Measurements from ENCODE around the gene FMOD.
"Not testable (repeated sequence)": the region's sequence is repeated elsewhere in the genome, so short reads cannot be mapped to it uniquely, and the experiment has no call there.

Gene FMOD

DNA sequence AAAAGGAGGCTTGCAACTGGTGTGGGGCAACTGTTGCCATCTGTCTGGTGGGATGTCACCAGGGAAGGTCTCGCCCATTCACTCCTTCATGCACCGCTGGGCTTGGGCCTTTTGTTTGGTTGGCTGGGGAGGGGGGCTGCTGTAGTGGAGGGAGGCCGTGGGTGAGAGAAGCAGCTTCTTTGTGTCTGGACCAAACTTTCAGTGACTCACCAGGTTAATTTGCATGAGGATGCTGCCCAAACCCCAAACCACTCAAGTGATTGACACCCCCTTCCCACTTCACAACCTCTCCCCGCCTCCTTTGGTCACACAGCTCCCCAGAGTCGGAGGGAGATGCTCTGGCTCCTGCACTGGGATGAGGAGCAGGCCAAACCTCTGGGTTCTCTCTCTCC lies 25.9 kb downstream of the FMOD start:
- FAIRE-seq = no peak

DNA sequence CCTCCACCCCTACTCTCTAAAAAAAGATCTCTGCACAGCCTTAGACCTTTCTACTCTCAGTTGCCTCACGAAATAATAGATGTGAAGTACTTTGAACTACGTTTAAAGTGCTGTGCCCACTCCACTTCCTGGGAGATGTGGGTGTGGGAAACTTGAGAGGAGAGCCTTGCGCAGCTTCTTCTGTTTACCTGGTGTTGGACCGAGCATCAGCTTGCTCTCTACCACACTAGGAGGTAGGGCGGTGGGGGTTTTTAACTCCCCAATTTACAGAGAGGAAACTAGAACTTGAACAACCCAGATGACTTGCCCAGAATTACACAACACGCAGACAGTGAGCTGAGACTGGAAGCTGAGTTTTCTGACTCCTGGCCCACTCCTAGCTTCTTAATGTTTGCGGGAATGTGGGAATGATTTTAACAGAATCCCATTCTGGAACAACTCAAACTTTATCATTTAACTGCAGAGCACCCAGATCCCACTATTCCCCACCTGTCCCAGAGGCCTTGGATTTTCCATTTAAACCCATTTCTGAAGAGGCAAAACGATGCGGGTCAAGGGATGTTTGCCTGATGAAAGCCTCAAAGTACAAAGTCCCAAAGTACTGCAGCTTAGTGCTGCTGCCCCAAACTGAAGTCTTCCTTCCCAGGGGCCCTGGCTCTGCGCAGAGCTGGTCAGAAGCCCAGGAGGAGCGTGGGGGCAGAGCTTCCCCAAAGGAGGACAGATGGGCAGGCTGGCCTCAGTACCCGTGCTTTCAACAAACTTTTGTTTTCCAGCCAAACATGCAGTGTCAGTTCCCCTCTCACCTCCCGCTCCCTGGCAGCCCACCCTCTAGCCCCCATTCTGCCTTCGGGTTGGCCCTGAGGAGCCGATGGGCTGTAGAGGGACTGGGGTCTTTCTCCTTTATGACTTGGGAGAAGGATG lies 26.6 kb downstream of the FMOD start:
- FAIRE-seq = no peak

DNA sequence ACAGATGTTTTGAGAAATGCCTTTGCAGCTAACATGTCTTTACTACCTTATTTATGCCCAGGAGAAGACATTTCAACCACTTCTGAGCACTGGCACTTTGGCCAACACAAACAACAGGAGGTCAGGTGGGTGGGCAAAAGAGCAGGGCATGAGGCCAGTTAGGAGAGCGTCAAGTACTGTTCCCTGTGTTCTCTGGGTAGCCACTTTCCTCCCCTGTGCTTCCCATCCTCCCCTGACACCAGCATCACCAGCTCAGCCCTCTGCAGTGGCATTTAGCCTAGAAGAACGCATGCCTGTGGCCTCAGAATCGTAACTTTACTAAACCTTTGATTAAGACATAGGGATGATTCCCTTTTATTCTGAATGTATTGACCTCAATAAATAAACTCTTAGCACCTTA lies 27.3 kb downstream of the FMOD start:
- no peak for FAIRE-seq

DNA sequence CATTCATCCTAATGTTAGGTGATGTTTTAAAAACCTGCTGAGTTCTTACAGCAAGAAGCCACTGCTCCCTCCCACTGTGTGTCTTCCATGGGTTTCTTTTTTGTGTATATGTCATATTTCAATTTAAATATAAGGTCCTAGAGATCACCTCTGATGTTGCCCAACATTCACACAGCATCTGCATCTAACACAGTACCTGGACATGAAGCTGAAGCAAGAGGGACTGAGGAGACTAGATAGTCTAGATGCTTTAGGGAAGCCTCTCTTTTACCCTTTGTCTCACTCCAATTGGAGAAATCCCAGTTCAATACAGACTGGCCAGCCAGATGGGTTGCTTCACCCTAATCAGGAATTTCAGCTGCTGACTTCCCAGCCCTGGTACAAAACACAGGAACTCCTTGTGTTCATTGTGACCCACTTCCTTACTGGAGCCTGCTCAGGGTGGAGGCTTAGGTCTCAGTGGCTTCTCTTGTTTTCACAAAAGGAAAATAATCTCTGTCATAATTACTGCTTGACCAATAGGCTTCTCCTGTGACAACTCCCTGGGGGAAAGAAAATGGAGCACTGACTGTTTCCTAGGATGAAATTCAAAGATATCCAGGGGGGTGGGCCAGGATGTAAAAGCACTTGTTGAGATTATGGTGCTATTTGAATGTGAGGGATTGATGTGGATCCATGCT lies 28.3 kb downstream of the FMOD start:
- FAIRE-seq = no peak

DNA sequence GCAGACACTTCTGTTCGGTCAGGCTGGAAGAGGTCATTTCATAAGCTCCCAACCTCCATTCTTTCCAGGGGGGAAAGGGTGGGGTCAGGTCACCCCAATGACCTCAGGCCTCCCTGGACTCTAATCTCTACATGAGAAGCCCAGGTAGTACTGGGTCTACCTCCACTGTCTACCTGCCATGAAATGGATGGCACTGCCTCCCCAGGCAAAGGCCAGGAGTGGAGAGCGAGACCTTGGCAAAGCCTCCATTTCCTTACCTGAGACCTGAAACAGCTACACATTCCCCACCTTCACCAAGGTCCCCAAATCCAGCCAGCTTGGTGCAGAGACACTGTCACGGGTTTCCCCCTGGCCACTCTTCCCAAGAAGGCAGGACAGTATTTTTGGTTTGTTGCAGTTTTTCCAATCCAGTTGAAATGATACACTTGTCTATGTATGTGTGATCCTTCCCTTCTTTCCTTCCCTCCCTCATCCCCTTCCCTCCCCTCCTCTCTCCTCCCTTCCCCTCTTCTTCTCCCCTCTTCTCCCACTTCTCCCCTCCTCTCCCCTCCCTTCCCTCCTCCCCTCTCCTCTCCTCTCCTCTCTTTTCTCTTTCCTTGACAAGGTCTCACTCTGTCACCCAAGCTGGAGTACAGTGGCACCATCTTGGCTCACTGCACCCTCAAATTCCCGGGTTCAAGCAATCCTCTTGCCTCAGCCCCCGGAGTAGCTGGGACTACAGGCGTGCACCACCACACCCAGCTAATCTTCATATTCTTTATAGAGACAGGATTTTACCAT lies 29.5 kb downstream of the FMOD start:
- no peak for FAIRE-seq

DNA sequence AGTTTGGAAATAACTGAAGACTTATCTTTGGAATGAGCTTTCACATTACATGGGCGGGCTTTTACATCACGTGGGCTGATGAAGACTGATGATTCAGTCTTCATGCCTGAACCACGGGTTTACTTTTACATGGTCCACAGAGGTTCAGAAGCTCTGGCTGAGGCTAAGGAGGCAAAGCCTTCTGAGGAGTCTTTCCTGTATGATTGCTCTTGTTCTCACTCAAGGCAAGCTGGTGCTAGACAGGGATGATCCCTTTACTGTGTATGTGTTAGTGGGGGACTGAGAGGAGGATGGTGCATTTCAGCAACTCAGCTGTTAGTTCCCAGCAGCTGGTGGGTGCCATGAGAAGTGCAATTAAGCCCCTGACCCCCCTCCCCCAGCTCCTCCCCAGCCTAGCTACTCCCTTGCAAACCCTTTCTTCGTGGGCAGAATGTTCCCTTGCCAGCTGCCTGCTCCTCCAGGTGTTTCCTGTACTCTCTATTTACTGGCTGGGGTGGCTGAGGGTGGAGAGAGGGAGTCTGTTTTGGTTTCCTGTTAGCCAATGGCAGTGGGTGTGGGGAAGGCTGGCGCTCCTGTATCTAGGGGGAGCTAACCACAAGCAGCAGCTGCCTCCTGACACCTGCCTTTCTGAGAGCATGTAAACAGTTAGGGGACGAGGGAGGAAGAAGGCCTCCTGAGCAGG lies 30.2 kb downstream of the FMOD start:
- FAIRE-seq = no peak

DNA sequence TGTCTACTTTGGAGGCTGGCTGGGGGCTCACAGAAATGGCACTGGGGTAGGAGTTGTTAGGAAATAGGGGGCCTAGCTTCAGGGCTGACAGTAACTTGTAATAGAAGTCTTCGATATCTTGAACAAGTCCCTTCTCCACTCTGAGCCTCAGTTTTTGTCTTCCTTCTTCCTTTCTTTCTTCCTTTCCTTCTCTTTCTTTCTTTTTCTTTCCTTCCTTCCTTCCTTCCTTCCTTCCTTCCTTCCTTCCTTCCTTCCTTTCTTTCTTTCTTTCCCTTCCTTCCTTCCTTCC lies 32.7 kb downstream of the FMOD start:
- no peak for FAIRE-seq

DNA sequence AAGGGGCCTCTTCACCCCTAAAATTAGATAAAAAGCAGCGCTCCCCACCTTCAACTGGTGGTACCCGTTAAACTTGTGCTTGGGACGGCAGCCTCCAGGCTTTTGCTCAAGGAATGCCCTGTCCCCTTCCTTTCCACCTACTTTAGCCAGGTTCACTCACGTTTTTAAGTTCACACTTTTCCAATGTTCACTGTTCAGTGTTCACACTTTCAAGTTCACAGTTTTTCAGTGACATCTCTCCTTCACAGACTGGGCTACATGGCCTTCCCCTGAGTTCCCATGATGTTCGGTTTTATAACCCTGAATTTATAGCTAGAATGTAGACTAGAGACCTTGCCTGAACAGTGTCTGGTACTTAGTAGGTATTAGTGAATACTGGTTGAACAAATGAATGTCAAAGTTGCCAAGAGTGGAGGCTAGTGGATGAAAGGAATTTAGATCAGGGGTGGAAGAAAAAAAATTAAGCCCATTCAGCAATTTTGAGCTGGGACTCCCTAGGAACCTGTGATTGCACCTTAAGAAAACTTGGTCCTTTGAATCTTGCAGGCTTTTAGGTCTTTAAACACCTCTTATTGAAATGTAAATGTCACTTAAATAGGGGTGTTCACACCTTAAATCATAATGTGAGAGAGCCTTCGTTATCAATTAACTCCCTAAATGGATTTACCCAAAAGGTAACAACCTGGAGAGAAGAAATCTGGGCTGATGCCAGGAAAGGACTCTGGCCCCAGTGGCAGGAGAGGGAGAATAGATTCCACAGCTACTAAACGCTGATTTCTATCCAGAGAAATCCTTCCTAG lies 33.3 kb downstream of the FMOD start:
- no peak for FAIRE-seq

DNA sequence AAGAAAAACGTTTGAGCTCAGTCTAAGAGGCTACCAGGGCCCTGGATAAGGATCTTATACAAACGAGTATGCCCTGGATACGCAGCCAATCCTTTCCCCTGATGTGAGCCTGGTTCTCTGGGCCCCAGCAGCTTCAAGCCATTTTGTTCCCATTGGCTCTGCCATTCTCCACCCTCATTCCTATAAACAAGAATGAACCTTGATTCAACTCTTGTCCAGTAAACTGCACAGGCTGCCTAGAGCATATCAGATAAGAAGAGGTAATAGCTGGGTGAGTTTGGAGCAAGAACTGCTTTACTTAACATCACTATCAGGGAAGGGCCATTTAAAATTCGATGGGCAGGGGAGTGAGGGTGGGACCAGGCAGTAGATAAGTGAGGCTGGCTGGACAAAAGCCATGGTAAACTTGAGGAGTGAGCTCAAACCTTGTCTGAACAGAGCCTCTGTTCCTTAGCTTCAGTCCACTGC lies 34.3 kb downstream of the FMOD start:
- FAIRE-seq = no peak

DNA sequence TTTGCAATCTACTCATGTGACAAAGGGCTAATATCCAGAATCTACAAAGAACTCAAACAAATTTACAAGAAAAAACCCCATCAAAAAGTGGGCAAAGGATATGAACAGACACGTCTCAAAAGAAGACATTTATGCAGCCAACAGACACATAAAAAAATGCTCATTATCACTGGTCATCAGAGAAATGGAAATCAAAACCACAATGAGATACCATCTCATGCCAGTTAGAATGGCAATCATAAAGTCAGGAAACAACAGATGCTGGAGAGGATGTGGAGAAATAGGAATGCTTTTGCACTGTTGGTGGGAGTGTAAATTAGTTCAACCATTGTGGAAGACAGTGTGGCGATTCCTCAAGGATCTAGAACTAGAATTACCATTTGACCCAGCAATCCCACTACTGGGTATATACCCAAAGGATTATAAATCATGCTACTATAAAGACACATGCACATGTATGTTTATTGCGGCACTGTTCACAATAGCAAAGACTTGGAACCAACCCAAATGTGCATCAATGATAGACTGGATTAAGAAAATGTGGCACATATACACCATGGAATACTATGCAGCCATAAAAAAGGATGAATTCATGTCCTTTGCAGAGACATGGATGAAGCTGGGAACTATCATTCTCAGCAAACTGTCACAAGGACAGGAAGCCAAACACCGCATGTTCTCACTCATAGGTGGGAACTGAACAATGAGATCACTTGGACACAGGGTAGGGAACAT lies 36.7 kb downstream of the FMOD start:
- FAIRE-seq = not testable (repeated sequence)

DNA sequence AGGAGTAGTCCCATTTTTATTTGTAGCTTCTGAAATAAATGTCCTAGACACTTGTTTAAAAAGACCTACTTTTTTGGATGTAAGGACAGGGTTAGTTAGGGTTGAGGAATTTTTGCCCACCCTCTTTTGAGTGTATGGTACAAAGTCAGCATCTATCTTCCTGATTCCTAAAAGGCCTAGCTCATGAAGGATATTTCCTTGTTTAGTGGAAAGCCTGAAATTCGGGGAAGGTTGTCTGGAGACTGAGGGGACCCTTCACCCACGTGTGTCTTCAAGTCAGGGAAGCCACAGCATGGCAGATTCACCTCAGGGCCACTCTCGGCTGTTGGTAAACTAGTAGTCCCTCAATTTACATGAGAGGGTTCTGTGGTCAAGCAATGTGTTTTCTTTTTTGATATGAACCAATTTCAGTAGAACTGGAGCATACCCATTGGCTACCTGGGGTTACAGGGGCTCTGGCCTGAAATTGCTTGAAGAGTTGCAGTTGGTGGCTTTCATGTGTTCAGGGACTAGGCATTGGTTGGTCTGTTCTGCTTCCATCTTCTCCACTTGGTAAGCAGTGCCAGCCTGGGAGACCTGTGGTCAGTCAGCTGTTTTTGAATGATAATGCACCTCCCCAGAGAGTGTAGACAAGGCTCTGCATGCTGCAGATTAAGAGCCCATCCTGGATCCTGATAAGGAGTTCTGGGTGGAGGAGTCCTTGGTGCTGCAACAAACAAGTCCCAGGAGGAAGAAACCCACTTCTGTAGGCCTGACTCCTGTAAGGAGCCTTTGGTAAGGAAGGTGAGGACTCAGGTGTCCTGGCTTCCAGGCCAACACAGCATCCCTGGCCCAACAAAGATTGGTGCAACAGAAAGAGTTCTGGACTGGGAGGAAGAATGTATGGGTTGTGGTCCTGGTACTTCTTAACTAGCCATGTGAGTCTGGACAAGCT lies 39.3 kb downstream of the FMOD start:
- no peak for FAIRE-seq

DNA sequence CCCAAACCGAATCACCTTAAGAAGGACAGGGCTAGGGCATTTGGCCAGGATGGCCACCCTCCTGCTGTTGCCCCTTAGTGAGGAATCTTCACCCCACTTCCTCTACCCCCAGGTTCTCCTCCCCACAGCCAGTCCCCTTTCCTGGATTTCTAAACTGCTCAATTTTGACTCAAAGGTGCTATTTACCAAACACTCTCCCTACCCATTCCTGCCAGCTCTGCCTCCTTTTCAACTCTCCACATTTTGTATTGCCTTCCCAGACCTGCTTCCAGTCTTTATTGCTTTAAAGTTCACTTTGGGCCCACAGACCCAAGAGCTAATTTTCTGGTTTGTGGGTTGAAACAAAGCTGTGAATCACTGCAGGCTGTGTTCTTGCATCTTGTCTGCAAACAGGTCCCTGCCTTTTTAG lies 42.0 kb downstream of the FMOD start:
- no peak for FAIRE-seq

DNA sequence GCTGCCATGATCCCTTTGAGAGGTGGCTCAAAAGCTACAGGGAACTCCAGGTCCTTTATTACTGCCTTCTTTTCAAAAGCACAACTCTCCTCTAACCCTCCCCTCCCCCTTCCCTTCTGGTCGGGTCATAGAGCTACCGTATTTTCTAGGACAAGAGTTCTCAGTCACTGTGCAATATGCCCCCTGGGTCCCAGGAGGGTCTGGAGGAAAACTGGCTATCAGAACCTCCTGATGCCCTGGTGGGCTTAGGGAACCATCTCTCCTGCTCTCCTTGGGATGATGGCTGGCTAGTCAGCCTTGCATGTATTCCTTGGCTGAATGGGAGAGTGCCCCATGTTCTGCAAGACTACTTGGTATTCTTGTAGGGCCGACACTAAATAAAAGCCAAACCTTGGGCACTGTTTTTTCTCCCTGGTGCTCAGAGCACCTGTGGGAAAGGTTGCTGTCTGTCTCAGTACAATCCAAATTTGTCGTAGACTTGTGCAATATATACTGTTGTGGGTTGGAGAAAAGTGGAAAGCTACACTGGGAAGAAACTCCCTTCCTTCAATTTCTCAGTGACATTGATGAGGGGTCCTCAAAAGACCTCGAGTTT lies 42.5 kb downstream of the FMOD start:
- FAIRE-seq = no peak

DNA sequence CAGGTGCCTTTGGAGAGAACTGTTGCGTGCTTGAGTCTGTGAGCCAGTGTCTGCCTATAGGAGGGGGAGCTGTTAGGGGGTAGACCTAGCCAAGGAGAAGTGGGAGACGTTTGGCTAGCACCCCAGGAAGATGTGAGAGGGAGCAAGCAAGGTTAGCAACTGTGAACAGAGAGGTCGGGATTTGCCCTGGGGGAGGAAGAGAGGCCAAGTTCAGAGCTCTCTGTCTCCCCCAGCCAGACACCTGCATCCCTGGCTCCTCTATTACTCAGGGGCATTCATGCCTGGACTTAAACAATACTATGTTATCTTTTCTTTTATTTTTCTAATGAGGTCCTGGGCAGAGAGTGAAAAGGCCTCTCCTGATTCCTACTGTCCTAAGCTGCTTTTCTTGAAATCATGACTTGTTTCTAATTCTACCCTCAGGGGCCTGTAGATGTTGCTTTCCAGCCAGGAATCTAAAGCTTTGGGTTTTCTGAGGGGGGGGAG lies 43.2 kb downstream of the FMOD start:
- FAIRE-seq = no peak

DNA sequence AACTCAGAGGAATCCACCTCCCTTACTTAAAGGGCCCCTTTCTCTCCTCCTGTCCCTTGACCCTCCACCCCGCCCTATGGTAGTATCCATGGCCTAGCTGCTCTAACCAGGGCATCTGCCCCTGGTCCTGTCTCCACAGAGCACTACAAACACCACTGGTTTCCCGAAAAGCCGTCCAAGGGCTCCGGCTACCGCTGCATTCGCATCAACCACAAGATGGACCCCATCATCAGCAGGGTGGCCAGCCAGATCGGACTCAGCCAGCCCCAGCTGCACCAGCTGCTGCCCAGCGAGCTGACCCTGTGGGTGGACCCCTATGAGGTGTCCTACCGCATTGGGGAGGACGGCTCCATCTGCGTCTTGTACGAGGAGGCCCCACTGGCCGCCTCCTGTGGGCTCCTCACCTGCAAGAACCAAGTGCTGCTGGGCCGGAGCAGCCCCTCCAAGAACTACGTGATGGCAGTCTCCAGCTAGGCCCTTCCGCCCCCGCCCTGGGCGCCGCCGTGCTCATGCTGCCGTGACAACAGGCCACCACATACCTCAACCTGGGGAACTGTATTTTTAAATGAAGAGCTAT lies 43.9 kb downstream of the FMOD start:
- FAIRE-seq = no peak

DNA sequence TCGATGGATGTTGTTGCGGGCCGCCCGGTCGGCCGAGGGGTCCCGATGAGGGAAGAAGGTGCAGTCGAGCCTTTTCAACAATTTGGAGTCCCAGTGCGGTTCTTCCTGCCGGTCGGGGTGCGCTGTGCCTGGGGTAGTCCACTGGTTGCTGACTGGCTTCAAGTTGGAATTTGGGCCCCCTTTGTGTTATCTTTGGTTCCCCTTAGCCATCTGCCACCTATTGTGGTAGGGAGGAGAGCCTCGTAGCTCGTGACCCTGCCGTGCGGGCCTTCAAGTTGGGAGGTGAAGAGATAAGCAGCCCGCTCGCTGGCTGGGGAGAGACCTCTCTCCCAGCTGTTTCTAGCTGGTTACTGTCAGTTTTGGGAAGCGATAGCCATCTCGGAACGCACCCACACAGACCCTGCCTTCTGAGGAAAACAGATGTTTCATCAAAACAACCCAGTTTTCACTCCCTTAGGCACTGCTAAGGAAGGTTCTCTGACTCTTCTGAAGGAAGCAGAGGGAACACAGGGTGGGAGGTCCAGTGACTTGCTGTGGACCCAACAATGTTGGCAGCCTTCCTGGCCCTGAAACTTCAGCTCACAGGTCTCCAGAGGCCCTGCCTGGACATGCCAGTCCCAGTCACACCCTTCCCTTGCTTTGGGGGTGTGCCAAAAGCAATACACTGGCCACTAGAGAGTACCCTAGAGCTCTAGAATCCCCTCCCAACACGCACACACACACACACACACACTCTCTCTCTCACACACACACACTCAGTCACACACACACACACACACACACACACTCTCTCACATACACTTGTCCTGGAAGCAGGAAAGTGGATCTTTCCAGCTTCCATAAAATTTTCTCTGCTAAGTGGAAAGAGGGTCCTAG lies 44.6 kb downstream of the FMOD start:
- no peak for FAIRE-seq

DNA sequence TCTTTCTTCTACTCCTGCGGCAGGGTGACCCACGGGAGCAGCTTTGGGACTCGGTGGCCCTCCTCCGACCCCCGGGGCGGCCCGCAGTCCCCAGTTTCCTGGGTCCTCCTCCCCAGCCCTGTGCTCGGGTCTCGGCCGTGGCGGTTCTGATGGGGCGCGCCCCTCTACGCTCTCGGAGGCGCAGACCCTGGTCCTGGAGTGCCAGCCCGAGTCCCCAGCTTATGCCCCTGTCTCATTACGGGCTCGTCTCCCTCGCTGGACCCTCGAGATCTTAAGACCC lies 45.2 kb downstream of the FMOD start:
- no peak for FAIRE-seq

All from islet of Langerhans (tissue), 1 donor.